Ishikawa (cell line): Measurements from ENCODE around the gene MRTFB.

Experiments
- EGR1 ChIP-seq: IDR thresholded peaks from 2 replicates; pipeline ENCODE4 v1.6.1; 2012
- EP300 ChIP-seq: IDR thresholded peaks from 2 replicates; pipeline ENCODE4 v1.6.1; 2012; ENCODE audit warnings: borderline replicate concordance
- MAX ChIP-seq: IDR thresholded peaks from 2 replicates; pipeline ENCODE4 v1.6.1; 2012
- RAD21 ChIP-seq: IDR thresholded peaks from 2 replicates; pipeline ENCODE4 v1.6.1; 2012; ENCODE audit warnings: low read depth

GRCh38 chr16:14026572-14027285 is 44.4 kb upstream of the MRTFB start:
- TF ChIP-seq EP300 (no peak), MAX (no peak), RAD21 (no peak), EGR1 (no peak)
